A673 (cell line): ENCODE results near the gene FUT8.

Experiments
- EZH2 ChIP-seq: fragments of 200-600 bp; sonication (generic); IDR thresholded peaks from 2 replicates; pipeline ENCODE4 v1.6.1; 2017; ENCODE audit warnings: borderline replicate concordance, low read depth, mild to moderate bottlenecking, mixed read lengths, antibody characterized with exemption, low read length; ENCODE audit not compliant: poor library complexity, severe bottlenecking
- TF ChIP-seq, protein P1 (sequence below): fragments of 300-800, 200-600 bp; sonication (generic); conservative IDR thresholded peaks from 2 replicates; pipeline ENCODE4 v1.5.1; 2017; ENCODE audit warnings: low read depth, mild to moderate bottlenecking, antibody characterized with exemption, low read length, moderate library complexity, mixed read lengths

DNA sequence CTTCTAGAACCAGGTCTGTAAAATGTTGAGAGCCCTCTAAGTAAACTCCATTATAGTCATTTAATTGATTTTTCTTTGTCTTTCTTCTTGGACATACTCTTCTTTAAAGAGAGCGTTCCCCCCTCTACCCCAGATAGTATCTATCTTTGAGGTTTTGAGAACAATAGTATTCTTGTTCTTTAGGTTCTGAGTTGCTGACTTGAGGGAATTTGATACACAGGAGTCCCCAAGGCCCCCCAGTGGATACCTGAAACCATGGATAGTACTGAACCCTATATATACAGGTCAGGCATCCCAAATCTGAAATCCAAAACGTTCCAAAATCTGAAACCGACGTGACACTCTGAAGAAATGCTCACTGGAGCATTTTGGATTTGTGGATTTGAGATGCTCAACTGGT, 65.5 kb downstream of the FUT8 start:
- TF ChIP-seq, protein P1, sequence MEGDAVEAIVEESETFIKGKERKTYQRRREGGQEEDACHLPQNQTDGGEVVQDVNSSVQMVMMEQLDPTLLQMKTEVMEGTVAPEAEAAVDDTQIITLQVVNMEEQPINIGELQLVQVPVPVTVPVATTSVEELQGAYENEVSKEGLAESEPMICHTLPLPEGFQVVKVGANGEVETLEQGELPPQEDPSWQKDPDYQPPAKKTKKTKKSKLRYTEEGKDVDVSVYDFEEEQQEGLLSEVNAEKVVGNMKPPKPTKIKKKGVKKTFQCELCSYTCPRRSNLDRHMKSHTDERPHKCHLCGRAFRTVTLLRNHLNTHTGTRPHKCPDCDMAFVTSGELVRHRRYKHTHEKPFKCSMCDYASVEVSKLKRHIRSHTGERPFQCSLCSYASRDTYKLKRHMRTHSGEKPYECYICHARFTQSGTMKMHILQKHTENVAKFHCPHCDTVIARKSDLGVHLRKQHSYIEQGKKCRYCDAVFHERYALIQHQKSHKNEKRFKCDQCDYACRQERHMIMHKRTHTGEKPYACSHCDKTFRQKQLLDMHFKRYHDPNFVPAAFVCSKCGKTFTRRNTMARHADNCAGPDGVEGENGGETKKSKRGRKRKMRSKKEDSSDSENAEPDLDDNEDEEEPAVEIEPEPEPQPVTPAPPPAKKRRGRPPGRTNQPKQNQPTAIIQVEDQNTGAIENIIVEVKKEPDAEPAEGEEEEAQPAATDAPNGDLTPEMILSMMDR: no peak
- TF ChIP-seq EZH2: no peak
